M059J (cell line): ENCODE results near the gene TENT4A. TPM values are rescaled to one million over a fixed set of nuclear protein-coding genes. Genes with fewer than 3 reads are reported as not detected.

Source experiments
- DNase-seq: peaks from one replicate; pipeline ENCODE4 v3.0.0-alpha.2; 2012; ENCODE audit warnings: low read depth
- total RNA-seq: library from RNA; depleted of rRNA; stranded (reverse); fragments of >200 nt; shearing (Covaris generic); gene quantifications from 2 replicates; pipeline ENCODE4 v1.2.3, GENCODE V29; 2014

TENT4A gene
- total RNA-seq, 1 experiment from 2014 or later: 11.7 TPM

DNA sequence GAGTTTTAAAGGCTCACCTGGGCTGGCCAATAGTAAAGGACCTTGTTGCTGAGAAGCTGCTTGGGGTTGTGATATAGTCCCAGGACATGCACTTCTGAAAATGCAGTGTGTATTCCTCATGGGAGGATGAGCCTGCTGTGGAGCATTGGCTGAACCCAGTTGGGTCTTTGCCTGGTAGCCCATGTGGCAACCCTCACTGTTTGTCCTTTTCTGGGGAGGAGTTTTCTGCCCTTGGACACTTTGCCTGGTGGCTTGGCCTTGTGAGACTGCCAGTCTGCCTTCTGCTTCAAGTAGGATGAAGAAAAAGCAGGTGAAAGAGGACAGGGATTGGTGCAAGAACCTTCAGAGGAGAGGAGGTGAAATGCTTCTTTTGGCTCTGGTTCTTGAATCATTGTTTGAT, 4.0 kb downstream of the TENT4A start:
- DNase-seq: no peak

DNA sequence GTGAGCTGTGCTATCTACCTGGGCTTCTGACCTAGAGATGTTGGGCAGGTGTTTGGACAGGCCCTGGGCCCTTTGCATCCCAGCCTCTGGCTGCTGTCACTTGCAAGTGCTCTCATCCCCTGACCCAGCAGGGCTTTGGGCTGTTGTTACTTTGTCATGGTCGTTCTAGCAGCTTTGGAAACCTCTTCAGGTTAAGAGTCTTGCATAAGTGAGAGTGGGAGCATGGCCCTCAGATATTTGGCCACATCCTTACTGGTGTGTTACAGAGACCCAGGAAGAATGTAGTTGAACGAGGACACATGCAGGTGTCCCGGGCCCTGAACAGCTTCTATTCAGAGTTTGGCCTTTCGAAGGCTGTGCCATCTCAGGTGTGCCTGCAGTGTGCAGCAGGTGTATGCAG, 4.5 kb downstream of the TENT4A start:
- no peak for DNase-seq

DNA sequence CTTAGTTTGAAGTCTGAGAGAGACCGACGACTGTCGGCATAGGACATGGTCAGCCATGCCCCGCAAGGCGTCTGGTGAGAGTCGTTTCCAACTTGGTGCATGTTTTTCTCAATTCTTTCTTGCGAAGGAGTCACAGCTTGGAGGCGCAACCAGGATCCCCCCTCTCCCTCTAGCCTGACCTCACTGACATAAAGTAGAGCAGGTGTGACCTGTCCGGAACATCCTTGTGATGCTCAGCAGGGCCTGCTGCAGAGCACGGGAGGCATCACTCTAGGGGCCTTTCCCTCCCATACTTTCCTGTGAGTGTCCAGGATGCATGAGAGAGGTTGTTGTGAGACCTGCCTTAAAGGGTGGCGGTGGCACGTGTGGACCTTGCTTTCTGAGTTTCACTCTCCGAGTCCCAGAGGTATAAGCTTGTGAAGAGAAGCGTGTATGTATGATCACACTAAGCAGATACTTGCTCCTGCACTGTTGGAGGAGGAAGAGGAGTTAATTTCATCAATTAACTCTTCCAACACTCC, 5.0 kb downstream of the TENT4A start:
- no peak for DNase-seq

DNA sequence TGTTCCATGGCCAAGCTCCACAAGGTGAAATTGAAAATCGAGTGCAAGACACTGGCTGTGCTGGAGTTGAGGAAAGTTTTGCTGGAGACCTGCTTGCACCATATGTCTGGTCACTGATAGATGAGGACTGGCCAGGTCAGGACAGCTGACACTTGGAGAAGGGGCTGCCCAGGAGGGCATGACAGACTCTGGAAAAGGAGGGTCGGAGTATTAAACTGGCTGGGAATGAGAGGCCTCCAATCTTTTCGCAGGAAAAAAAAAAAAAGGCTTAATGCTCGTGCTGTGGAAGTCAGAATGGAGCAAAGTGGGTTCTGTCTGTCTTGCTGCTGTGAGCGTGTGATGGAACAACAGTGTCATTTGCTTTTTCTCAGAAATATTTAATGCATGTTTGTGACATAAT, 5.5 kb downstream of the TENT4A start:
- no peak for DNase-seq

DNA sequence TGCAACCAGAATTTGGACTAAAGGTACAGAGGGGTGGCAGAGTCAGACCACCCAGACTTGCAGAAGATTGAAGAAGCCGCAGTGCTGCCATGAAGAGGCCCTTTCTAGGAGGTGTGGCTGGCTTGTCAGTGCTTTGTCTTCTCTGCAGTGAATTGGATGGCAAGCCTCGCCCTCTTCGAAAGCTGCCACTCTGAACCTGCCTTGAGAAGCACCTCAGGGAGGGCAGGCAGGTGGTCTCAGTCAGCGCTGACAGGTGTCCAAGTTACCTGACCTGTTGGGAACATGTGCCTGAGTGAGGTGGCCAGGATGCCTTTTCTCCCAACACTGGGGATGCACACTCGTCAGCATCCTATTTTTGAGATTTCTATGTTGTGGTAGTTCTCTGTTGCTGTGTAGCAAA, 6.2 kb downstream of the TENT4A start:
- DNase-seq: no peak

DNA sequence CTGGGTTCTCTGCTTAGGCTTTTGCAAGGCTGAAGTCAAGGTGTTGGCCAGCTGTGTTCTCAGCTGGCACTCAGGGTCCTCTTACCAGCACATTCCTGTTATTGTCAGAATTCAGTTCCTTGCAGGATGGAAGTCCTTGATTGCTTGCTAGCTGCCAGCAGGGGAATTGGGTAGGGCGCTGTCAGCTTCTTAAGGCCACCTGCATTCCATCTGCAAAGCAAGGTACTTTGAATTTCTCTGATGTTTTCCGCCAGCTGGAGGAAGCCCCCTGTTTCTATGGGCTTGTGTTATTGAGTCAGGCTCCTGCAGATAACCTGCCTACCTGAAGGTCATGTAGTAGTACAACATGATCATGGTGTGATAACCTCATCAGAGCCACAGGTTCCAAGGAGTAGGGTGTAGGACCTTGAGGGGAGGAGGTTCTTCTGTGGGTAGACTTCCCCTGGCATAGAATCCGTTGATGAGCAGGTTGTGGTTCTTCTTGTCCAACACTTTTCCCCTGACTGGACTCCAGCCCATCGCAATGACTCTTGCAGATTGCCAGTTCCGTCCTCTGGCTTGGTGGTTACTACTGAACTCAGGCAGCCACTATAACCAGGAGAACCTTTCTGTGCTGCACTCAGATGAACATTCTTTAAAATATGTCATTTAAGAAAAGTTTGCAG, 6.8 kb downstream of the TENT4A start:
- DNase-seq: no peak

DNA sequence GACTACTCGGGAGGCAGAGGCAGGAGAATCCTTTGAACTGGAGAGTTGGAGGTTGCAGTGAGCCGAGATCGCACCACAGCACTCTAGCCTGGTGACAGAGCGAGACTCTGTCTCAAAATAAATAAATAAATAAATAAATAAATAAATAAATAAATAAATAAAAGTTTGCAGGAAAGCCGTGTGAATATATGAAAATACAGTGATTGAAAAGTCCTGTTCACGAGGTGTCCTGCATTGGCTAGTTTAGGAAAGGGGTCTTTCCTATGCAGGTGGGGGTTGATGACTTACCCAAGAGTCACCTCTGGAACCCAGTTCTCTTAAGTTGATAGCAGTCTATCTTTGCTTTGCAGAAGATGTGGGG, 7.3 kb downstream of the TENT4A start:
- DNase-seq: no peak

DNA sequence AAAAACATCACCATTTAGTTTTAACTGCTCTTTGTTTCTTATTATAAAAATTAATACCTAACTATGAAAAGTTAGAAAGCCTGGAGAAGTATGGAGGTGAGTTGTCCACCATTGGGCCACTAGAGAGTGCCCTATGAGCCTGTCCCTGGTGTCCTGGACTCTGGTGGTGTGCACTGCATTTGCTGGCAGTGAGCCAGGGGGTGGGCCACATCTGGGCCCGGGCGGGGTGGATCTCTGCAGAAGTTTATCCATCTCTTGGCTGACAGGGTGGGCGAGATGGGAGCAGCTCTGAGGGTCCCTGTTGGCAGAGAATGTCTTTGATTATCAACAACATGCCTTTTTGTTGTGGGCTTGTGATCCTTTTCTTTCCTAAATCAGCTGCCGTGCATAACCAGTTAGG, 8.2 kb downstream of the TENT4A start:
- DNase-seq: no peak

DNA sequence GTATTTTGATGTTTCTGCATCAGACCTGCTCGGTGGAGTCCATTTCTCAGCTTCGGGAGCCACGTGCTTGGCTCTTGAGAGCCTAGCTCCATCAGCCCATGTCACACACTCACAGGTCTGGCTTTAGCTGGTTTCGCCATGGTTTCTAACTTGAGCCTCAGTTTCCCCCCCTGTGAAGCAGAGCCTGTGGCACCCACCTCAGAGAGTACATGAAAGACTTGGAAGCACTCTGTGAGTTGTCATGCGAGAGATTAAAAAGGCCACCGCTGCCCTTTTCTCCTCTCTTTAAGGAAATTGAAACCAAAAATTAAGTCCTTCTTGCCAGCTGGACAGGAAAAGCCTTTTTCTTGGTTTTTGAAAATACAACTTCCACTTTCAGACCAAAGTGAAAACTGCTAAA, 8.8 kb downstream of the TENT4A start:
- no peak for DNase-seq

DNA sequence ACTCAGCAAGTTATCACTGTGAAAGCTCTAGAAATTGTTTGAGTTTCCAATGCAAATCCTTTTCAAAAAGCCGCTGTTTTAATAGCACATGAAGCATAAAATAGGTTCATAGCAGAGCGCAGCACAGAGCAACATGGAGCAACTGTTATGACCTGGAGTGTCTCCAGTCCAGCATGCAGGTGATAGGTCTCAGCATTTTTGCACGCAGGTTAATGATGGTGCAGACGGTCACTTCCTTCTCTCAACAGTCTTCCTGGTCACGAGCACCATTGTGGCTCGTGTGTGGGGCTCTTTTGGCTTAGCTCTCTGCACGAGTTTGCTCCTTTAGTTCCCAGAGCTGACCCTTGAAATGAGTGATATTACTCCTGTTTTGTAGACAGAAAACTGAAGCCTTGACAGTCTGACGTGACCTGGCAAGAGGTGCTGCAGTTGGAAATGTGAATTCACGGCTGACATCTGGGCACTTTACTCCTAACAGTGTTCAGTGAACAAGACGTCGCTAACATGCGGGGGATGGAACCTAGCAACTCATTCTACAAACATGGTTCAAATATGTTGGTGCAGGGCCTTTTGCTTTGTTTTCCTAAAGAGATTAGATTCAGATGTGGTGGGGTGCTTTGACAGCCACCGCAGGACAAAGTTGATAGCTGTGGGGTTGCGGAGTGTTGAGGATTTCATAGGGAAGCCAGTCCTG, 10.0 kb downstream of the TENT4A start:
- no peak for DNase-seq

DNA sequence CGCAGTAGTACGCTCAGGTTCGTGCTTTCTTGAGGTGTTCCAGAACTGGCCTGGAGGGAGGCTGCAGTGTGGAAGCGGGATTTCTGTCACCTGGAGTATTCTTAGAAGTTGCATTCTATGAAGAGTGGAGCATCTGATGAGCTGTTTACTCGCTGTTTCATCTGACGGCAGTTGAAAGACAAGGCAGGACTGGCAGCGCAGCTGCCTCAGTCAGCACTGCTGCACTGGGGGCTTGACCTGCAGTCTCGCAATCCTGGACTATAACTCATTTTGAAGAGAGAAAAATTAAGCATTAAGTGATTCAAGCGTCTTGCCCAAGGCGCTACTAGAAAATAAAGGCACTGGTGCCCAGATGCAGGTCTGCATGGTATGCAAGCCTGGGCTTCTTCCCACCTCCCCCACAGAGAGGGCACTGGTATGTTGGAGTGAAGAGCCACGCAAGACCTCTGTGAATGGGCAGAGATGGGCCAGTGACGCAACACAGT, 10.6 kb downstream of the TENT4A start:
- DNase-seq: no peak

DNA sequence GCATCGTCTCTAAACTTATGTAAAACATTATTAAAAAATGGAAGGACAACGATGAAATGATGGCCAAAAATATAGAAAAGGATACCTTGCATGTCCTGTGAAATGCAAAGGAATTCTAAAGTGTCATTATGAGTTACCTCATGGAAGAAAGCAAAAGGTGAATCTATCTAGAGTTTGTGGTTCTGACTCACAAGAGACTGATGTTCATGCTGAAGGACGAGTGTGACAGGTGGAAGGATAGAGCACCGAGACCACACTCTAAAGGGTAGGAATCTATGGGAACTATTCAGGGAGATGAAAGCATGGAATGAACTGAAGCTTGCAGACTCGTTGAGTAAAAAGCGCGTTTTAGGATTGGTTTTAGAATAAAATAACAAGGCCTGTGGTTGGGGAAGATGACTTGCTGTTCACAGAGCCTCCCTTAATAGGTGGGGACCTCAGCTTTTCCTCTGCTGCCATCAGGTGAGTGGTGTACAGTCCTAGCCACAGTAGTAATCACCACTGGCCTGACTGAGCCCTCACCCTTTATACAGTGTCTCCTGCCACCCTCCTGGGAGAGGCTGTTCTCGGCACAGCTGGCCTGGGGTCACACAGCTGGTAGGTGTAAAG, 11.2 kb downstream of the TENT4A start:
- DNase-seq: no peak

DNA sequence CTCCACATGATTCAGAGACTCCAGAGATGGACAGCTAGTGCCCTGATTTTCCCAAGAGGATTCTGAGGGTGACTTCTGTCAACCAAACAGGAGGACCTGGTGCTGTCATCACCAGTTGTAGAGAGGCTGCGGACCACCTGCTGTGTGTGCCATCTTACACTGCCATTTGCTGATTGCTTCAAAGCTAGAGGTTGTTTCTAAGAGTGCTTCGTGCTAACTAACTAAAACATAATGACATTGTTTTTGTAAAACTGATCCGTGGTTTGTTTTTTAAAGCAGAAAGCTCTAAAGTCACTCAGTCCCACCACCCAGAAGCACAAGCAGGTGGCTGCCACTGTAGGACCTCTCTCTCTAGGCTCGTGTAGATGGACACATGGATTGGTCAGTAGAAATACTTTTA, 12.2 kb downstream of the TENT4A start:
- DNase-seq: no peak

DNA sequence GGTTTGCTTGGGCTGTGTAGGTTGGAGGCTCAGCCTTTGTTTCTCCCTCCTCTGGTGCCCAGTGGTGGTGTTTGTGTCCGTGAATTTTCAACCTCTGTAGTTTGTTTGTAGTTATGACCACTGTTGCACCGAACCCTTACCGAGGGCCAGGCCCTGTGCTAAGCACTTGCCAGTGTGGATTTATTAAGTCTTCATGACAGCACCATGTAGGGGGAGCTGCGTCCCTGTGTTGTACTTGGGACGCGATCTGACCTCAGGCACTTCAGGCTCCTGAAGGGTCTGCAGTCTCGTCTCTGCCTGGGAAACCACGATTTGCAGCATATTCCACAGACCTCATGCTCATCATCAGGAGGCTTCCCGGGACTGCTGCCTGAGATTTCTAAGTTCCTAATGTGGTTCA, 12.8 kb downstream of the TENT4A start:
- no peak for DNase-seq

DNA sequence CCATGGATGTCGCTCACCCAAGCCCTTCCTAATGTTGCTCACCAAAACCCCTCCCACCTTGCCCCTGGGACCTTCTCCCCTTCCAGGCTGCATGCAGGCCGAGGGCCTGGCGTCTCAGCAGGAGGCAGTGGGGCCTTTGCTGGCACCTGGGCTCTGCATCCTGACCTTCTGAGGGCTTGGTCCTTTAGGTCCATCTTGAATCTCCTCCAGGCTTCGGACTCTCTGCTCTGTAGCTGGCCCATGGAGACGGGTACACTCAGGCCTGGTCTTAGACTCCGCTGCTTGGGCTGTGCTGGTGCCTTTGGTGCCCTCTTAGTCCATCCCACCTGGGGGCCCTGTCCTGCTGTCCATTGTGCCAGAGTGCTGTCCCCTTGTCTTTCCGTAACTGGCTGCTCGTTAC, 14.0 kb downstream of the TENT4A start:
- no peak for DNase-seq

DNA sequence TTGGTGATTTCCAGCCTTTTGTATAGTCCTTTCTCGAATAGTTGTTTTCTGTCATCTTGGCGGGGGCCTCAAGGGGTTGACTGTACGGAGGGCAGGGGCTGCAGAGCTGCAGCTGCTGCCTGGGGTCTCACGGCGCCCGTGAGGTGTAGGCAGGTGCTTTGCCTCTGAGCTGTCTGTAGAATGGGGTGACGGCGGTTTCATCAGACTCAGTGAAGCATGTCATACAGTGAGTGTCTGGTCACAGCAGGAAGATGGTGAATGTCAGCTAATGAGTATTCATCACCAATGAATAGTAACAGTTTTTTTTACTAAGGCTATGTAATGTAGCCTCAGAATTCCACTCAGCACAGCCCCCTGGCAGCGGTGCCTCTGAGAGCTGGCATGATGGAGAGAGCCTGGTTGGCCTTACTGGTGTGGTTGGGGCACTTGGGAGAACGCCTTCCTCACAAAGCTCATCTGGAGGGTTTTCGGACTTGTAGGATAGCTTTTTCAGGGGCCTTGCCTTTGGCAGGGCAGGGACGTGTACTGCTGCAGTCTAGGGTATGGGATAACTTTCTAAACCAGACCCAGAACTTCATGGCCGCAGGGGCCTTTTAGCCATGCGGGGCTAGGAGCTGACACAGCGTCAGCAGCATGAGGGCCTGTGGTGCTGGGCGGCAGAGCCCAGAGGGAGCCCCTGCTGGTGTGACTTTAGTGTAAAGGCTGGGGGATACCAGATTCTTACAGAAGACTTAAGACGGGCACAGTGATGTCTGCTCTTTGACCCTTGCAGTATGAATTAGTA, 15.0 kb downstream of the TENT4A start:
- no peak for DNase-seq

DNA sequence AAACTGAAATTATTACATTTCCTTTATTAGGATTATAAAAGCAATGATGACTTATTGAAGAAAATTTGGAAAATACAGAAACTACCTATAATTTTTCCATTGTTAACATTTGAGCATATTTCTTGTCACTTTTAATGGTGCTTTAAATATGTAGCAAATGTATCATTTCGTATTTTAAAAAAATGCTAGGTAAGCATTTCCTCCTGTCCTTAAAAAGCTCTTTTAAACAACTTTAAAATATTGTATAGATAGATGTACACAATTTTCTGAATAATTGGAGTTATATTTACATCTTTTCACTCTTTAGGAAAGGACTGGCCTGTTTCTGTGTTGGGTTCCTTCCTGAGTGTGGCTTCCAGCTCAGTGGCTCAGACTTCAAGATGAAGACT, 15.6 kb downstream of the TENT4A start:
- DNase-seq: no peak

DNA sequence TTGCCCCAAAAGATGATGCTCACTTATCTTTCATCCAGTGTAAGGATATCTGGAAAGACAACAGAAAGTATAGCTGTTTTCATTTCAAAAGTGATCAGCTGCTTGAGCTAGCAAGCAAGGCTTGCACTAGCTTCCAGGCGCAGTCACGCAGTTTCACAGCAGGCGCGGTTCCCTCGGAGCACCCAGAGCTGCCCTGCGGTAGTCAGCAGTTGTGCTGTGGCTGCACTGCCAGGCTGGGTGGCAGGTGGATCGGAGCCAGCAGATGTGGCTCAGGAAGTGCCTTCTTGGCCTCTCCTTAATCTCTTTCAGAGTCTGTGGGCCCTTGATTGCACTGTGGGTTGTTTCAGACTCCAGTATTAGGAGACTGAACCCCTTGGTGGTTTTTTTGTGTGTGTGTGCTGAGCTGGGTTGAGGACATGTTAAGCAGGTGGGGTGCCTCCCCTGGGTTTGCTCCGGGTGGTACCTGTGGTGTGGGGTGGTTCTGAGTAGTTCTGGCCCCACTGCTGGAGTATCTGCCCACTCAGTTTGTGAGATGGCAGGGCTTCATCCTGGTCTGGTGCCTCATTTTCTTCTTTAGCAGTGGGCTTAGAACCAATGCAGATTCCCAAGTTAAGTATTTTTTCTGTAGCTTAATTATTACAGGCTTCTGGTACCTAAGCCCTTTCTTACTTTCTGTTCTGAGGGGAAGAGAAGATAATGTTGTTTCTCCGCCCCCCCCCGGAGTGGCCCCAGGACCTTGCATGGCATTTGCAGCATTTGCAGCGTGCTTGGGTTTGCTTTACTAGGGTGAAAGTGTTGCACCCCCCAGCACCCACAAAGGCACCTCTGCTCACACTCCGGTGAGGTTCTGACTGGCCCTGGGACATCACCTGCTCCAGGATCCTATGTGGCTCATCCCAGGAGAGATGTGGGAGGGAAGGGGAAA, 16.4 kb downstream of the TENT4A start:
- DNase-seq: no peak

DNA sequence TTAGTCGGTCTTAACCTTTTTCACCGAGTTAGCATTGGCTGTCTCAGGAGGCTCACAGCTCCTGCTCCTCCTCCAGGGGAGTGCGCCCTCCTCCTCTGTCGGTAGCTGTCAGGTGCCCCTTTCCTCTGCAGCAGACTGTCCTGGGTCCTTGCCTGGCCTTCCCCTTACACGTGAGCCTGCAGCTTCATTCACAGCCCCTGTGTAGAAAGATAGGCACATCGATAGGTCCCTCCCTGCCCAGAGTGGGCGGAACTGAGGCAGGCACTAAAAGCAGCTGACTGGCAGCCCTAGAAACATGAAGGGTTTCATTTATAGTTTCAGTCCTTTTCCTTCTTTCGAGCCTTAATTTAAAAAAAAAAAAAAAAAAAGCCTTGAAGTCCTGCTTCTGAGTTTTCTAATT, 17.2 kb downstream of the TENT4A start:
- no peak for DNase-seq

DNA sequence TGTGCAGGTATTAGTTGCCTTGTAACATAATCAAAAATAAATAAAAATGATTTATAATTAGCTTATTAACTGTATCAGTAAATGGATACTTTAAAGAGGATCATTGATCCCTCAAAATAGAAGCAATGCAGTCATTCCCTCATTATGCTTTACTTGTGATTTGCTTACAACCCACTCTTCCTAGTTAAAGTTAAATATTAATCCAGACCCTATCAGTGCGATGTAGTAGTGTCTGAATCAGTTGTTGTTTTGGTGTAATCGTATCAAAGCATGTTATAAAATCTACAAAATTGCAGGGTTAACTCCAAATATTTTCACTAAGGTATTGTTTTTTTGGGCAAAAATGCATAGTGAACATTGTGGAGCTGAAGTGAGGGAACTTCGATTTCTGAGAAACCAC, 17.6 kb downstream of the TENT4A start:
- DNase-seq: no peak
